Lung (tissue), 12 donors: ENCODE data around the gene TMPRSS15. TPM values are rescaled to one million over a fixed set of nuclear protein-coding genes. Genes with fewer than 3 reads are reported as not detected.

Source experiments
- ATAC-seq: fragments of 200-7000 bp; cut with Tn5 transposase; one replicate; pipeline ENCODE4 v1.9.1; 2020; ENCODE audit warnings: moderate number of reproducible peaks; ENCODE audit not compliant: insufficient read depth, low FRiP score
- DNase-seq, 3 donors: peaks; one replicate each; pipeline ENCODE4 v3.0.0-alpha.2; 2013 to 2017
- H3K27ac ChIP-seq, 2 donors: one replicate each; pipeline ENCODE4 v1.5.1; 2013; ENCODE audit warnings: mild to moderate bottlenecking in 2 of 2, moderate library complexity in 2 of 2, control low read depth in 1 of 2, inconsistent platforms in 1 of 2, low read depth in 1 of 2, low read length in 1 of 2
- H3K27me3 ChIP-seq, 3 donors: one replicate each; pipeline ENCODE4 v1.5.1; 2013; ENCODE audit warnings: low read length in 2 of 3; ENCODE audit not compliant: control insufficient read depth in 3 of 3, insufficient read depth in 3 of 3
- H3K36me3 ChIP-seq, 4 donors: one replicate each; pipeline ENCODE4 v1.5.1; 2013; ENCODE audit warnings: low read length in 4 of 4, mild to moderate bottlenecking in 1 of 4, moderate library complexity in 1 of 4; ENCODE audit not compliant: control insufficient read depth in 4 of 4, insufficient read depth in 4 of 4
- H3K4me1 ChIP-seq, 5 donors: one replicate each; pipeline ENCODE4 v1.5.1; 2013; ENCODE audit warnings: low read length in 5 of 5, mild to moderate bottlenecking in 2 of 5, moderate library complexity in 1 of 5; ENCODE audit not compliant: control insufficient read depth in 5 of 5, insufficient read depth in 5 of 5
- H3K4me3 ChIP-seq: one replicate; pipeline ENCODE4 v1.5.1; 2013; ENCODE audit warnings: mild to moderate bottlenecking, control low read depth, moderate library complexity
- H3K9ac ChIP-seq, 2 donors: one replicate each; pipeline ENCODE4 v1.5.1; 2013; ENCODE audit warnings: low read length in 2 of 2, control low read depth in 1 of 2; ENCODE audit not compliant: insufficient read depth in 1 of 2
- H3K9me3 ChIP-seq, 4 donors: one replicate each; pipeline ENCODE4 v1.5.1; 2013; ENCODE audit warnings: low read length in 3 of 4, mild to moderate bottlenecking in 1 of 4, moderate library complexity in 1 of 4; ENCODE audit not compliant: control insufficient read depth in 4 of 4, insufficient read depth in 3 of 4
- WGBS, 2 donors: extraction: QIAGEN DNeasy Blood & Tissue Kit; methylation state at CpG; one replicate each; pipeline ENCODE4 v1.1.7; 2013; 5-methylcytosine and 5-hydroxymethylcytosine counted together
- polyA plus RNA-seq, 2 donors: library from polyadenylated mRNA; stranded (reverse); fragments of 200-250 nt; gene quantifications; one replicate each; pipeline ENCODE4 v1.2.1, GENCODE V29; 2013
- total RNA-seq, 2 donors: library from RNA; depleted of rRNA in 1 of 2; stranded (reverse); fragments of >200 nt in 1 of 2; gene quantifications; one replicate each; pipeline ENCODE4 v1.2.1, GENCODE V29; 2014 to 2021
- TF ChIP-seq, protein P1 (sequence below): IDR thresholded peaks from 2 replicates; pipeline ENCODE4 v1.5.1; 2012; ENCODE audit warnings: mild to moderate bottlenecking; ENCODE audit errors: control extremely low read depth, extremely low read depth
- donor health status: control.
- donor health status: control.
- donor health status: Bipolar disorder and iron deficiency.
- donor health status: healthy.
- donor health status: DM: yes; HTN: yes; CAD: no.

The TMPRSS15 gene
- total and polyA plus RNA-seq, 4 donors: 0.01 TPM; not detected in 3

DNA sequence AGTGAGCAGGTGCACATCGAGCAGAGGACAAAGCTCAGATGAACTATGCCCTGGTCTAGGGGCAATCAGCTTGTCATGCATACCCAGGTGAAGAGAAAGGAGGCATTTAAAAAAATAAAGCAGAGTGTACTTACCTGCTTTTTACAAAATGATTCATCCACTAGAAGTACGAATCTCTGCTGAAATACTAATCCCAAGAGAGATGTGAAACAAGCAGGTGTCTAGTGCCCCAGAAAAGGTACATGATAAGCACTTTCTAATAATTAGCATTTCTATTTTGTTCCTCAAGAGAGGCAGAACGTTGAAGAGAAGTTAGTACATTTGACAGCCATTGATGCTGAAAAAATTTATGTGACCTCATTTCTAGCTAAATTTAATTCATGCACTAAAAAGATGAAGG, 127.8 kb downstream of the TMPRSS15 start:
- Histone ChIP-seq H3K27ac (no peak overlapping the region), H3K4me1 (no peaks in the 10 kb centered on the region), H3K9ac (no peak overlapping the region), H3K36me3 (no peaks in the 10 kb centered on the region), H3K9me3 (no peaks in the 10 kb centered on the region), H3K27me3 (no peaks in the 10 kb centered on the region), H3K4me3 (no peak overlapping the region)
- TF ChIP-seq, protein P1, sequence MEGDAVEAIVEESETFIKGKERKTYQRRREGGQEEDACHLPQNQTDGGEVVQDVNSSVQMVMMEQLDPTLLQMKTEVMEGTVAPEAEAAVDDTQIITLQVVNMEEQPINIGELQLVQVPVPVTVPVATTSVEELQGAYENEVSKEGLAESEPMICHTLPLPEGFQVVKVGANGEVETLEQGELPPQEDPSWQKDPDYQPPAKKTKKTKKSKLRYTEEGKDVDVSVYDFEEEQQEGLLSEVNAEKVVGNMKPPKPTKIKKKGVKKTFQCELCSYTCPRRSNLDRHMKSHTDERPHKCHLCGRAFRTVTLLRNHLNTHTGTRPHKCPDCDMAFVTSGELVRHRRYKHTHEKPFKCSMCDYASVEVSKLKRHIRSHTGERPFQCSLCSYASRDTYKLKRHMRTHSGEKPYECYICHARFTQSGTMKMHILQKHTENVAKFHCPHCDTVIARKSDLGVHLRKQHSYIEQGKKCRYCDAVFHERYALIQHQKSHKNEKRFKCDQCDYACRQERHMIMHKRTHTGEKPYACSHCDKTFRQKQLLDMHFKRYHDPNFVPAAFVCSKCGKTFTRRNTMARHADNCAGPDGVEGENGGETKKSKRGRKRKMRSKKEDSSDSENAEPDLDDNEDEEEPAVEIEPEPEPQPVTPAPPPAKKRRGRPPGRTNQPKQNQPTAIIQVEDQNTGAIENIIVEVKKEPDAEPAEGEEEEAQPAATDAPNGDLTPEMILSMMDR: no peak
- ATAC-seq (no peak), DNase-seq (no peak)
- 62 to 68% methylated on average over 3 of the region's 3 CpGs for WGBS, 2 donors

DNA sequence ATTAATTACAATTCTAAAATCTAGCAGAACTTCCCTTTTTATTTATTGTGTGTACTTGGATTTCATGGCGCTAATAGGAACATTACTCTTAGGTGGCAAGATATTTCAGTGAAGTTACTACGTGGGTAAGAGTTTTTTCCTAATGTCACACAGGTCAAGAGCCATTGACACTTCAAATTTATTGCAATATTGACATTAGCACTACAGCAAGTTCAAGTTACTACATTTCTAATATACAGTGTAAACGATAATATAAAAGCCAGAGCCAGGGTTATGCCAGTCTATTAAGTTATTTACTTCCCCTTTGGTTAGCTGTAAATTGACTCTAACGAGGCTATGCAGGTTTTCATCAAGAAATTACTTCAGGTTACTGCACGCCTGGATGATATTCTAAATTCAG, 129.2 kb downstream of the TMPRSS15 start:
- H3K9me3 ChIP-seq: no peaks in the 10 kb centered on the region
- WGBS, 2 donors: 64 to 77% methylated on average over 5 of the region's 5 CpGs
- no peak overlapping the region for H3K27ac ChIP-seq
- no peak overlapping the region for H3K4me3 ChIP-seq
- no peaks in the 10 kb centered on the region for H3K27me3 ChIP-seq
- no peak overlapping the region for H3K9ac ChIP-seq
- H3K4me1 ChIP-seq: no peaks in the 10 kb centered on the region
- H3K36me3 ChIP-seq: no peaks in the 10 kb centered on the region
- DNase-seq (no peak), ATAC-seq (no peak)
- TF ChIP-seq, protein P1: no peak

DNA sequence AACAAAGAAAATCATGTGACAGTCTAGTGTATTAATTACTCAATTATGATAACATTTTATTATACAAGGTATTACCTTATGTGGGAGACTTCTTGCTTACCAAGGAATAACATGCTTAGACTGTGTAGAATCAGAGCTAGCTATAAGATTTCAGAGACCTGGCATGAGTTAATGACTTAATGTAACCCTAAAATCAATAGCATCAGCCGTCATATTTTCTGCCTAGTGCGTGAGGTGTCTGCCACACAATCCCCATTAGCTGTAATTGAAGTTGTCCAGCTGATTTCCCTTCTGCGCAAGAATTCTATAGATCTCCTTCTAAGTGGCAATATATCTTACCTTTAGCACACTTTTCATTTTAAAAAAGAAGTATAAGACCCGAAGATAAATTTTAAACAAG, 130.2 kb downstream of the TMPRSS15 start:
- Histone ChIP-seq H3K4me1 (no peaks in the 10 kb centered on the region), H3K36me3 (no peaks in the 10 kb centered on the region)
- 91 to 93% methylated on average over 4 of the region's 4 CpGs for WGBS, 2 donors

DNA sequence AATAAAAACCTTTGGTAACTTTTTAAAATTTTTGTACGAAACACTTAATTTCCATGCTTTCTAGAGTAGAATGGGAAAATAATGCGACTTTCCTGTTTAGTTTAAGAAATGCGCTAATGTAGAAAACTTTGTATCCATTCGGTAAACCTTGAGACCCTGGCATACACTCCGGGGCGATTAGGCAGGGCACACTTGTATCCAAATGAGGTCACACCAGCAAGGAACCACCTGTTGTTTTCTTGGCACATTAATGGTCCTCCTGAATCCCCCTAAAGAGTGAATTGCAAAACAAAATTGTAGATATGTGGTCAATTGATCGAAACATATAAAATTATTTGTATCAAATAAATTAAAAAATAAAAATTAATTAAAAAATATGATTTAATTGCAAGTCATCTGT, 133.7 kb downstream of the TMPRSS15 start:
- H3K36me3 ChIP-seq: no peaks in the 10 kb centered on the region
- no peaks in the 10 kb centered on the region for H3K9me3 ChIP-seq
- H3K27ac ChIP-seq: no peak overlapping the region
- WGBS, 2 donors: 87 to 96% methylated on average over 7 of the region's 7 CpGs
- no peak overlapping the region for H3K9ac ChIP-seq
- DNase-seq (no peak), ATAC-seq (no peak)
- TF ChIP-seq, protein P1: no peak
- H3K4me1 ChIP-seq: no peaks in the 10 kb centered on the region
- H3K4me3 ChIP-seq: no peak overlapping the region
- H3K27me3 ChIP-seq: no peaks in the 10 kb centered on the region

More for the DNA sequence above, 130.2 kb downstream of the TMPRSS15 start:
- Histone ChIP-seq H3K27me3 (no peaks in the 10 kb centered on the region), H3K27ac (no peak overlapping the region), H3K4me3 (no peak overlapping the region), H3K9me3 (no peaks in the 10 kb centered on the region), H3K9ac (no peak overlapping the region)
- DNase-seq (no peak), ATAC-seq (no peak)
- TF ChIP-seq, protein P1: no peak
